ENCODE results near the gene MRGPRX2.

The MRGPRX2 gene

GRCh38 chr11:19072464-19072863 lies 11.9 kb upstream of the MRGPRX2 start:
- TF ChIP-seq FOXP2 (optimal IDR thresholded peaks at IDR 0.05; ENCODE audit: borderline replicate concordance, extremely low read depth, extremely low read length, insufficient read depth), result no peak
- TF ChIP-seq SIN3A (IDR thresholded peaks at IDR 0.05; ENCODE audit: borderline replicate concordance, insufficient read depth, low read length), result no peak
- TF ChIP-seq, protein P1, sequence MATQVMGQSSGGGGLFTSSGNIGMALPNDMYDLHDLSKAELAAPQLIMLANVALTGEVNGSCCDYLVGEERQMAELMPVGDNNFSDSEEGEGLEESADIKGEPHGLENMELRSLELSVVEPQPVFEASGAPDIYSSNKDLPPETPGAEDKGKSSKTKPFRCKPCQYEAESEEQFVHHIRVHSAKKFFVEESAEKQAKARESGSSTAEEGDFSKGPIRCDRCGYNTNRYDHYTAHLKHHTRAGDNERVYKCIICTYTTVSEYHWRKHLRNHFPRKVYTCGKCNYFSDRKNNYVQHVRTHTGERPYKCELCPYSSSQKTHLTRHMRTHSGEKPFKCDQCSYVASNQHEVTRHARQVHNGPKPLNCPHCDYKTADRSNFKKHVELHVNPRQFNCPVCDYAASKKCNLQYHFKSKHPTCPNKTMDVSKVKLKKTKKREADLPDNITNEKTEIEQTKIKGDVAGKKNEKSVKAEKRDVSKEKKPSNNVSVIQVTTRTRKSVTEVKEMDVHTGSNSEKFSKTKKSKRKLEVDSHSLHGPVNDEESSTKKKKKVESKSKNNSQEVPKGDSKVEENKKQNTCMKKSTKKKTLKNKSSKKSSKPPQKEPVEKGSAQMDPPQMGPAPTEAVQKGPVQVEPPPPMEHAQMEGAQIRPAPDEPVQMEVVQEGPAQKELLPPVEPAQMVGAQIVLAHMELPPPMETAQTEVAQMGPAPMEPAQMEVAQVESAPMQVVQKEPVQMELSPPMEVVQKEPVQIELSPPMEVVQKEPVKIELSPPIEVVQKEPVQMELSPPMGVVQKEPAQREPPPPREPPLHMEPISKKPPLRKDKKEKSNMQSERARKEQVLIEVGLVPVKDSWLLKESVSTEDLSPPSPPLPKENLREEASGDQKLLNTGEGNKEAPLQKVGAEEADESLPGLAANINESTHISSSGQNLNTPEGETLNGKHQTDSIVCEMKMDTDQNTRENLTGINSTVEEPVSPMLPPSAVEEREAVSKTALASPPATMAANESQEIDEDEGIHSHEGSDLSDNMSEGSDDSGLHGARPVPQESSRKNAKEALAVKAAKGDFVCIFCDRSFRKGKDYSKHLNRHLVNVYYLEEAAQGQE (IDR thresholded peaks at IDR 0.05; ENCODE audit: insufficient read depth in 1 of 2, low read depth in 2 of 2, low read length in 2 of 2), result no peak
- TF ChIP-seq TAF1 (IDR thresholded peaks at IDR 0.05; ENCODE audit: borderline replicate concordance, insufficient read depth, low read length), result no peak
- no peak for TF ChIP-seq POLR2AphosphoS5 (IDR thresholded peaks at IDR 0.05; ENCODE audit: low read depth, low read length)

GRCh38 chr11:19071255-19071654 lies 10.7 kb upstream of the MRGPRX2 start:
- peak; percentile 27; the same call in 1 of the 2 replicates for TF ChIP-seq SIN3A (IDR thresholded peaks at IDR 0.05; ENCODE audit: borderline replicate concordance, insufficient read depth, low read length)
- TF ChIP-seq POLR2AphosphoS5 (IDR thresholded peaks at IDR 0.05; ENCODE audit: low read depth, low read length), result no peak

DNA sequence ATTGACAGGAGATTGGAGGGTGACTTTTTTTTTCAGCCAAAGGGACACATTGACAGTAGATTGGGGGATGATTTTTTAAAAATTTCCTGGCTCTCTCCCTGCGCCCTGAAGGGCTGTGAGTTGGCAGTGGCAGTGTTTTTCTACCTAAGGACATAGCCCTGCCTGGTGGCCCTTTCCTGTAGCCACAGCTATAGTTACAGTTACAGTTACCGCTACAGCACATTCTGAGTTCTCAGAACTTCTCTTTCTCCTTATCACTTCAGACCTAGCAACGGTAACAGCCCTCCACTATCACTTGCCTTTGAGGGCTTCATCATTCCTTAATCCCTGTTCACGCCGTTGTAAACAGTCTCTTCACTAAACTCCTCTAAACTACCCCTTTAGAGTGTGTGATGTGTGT lies 684 bp downstream of the MRGPRX2 start:
- TF ChIP-seq, protein P1 (IDR thresholded peaks at IDR 0.05; ENCODE audit: insufficient read depth in 1 of 2, low read depth in 2 of 2, low read length in 2 of 2), result no peak
- TF ChIP-seq FOXP2 (optimal IDR thresholded peaks at IDR 0.05; ENCODE audit: borderline replicate concordance, extremely low read depth, extremely low read length, insufficient read depth) (no peak), TAF1 (IDR thresholded peaks at IDR 0.05; ENCODE audit: borderline replicate concordance, insufficient read depth, low read length) (no peak), POLR2AphosphoS5 (IDR thresholded peaks at IDR 0.05; ENCODE audit: low read depth, low read length) (no peak), SIN3A (IDR thresholded peaks at IDR 0.05; ENCODE audit: borderline replicate concordance, insufficient read depth, low read length) (no peak)

DNA sequence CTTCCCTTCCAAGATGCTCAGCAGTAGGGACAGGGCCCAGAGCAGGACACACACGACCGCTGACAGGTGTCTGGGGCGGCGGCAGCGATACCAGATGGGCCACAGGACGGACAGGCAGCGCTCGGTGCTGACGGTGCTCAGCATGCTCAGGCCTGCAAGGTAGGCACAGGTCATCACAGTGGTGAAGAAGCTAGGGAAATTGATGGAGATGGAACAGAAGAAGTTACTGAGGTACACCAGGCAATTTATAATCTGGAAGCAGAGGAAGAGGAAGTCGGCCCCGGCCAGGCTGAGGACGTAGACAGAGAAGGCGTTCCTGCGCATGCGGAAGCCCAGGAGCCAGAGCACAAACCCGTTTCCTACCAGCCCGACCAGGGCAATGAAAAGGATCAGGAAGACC lies 4.6 kb downstream of the MRGPRX2 start:
- TF ChIP-seq TAF1 (IDR thresholded peaks at IDR 0.05; ENCODE audit: borderline replicate concordance, insufficient read depth, low read length) (no peak), SIN3A (IDR thresholded peaks at IDR 0.05; ENCODE audit: borderline replicate concordance, insufficient read depth, low read length) (no peak), FOXP2 (optimal IDR thresholded peaks at IDR 0.05; ENCODE audit: borderline replicate concordance, extremely low read depth, extremely low read length, insufficient read depth) (no peak), POLR2AphosphoS5 (IDR thresholded peaks at IDR 0.05; ENCODE audit: low read depth, low read length) (no peak)
- TF ChIP-seq, protein P1 (IDR thresholded peaks at IDR 0.05; ENCODE audit: insufficient read depth in 1 of 2, low read depth in 2 of 2, low read length in 2 of 2), result no peak

DNA sequence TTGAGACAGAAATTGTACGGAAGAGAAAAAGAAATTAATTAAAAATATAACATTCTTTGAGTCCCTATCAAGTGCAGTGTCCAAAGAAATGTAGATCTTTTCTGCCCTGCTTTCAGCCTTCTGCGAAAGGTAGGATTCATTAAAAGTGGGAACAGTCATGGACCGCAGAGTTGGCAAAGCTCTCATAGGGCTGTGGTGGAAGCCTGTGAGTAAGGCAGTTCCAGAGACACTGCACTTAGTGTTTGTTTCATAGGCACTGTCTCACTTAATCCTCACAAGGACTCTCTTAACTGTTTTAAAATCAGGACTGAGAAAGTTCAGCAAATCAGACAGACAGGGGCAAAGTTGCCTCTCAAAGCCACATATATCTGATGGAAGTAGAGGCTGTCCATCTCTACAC lies 5.5 kb downstream of the MRGPRX2 start:
- TF ChIP-seq FOXP2 (optimal IDR thresholded peaks at IDR 0.05; ENCODE audit: borderline replicate concordance, extremely low read depth, extremely low read length, insufficient read depth) (no peak), TAF1 (IDR thresholded peaks at IDR 0.05; ENCODE audit: borderline replicate concordance, insufficient read depth, low read length) (no peak), SIN3A (IDR thresholded peaks at IDR 0.05; ENCODE audit: borderline replicate concordance, insufficient read depth, low read length) (no peak), POLR2AphosphoS5 (IDR thresholded peaks at IDR 0.05; ENCODE audit: low read depth, low read length) (no peak)
- TF ChIP-seq, protein P1 (IDR thresholded peaks at IDR 0.05; ENCODE audit: insufficient read depth in 1 of 2, low read depth in 2 of 2, low read length in 2 of 2), result no peak

Data from PFSK-1 (cell line).